Cardiac muscle cell (in vitro differentiated cells and primary cell): Measurements from ENCODE around the gene ABI1. TPM values are rescaled to one million over a fixed set of nuclear protein-coding genes. Genes with fewer than 3 reads are reported as not detected.

ENCODE experiments used
- DNase-seq, 2 donors: peaks; one replicate each; pipeline versions ENCODE4 v3.0.0 to v3.0.0-alpha.2; 2010 to 2017; ENCODE audit warnings: low read depth in 1 of 2, low spot score in 1 of 2
- H3K27ac ChIP-seq: fragments of 200-600 bp; sonication (generic); 2 replicates; pipeline ENCODE4 v1.5.1; 2016
- H3K27me3 ChIP-seq: fragments of 200-600 bp; sonication (generic); 2 replicates; pipeline ENCODE4 v1.6.0; 2016; ENCODE audit warnings: control low read depth
- H3K36me3 ChIP-seq: fragments of 200-600 bp; sonication (generic); 2 replicates; pipeline ENCODE4 v1.5.1; 2016; ENCODE audit warnings: control low read depth
- H3K4me1 ChIP-seq: fragments of 200-600 bp; sonication (generic); 2 replicates; pipeline ENCODE4 v1.8.1; 2017; ENCODE audit warnings: low read depth, mild to moderate bottlenecking, mixed run types
- H3K4me3 ChIP-seq: fragments of 200-600 bp; sonication (generic); 2 replicates; pipeline ENCODE4 v1.5.1; 2016; ENCODE audit warnings: mild to moderate bottlenecking
- H3K9me3 ChIP-seq: fragments of 200-600 bp; sonication (generic); 2 replicates; pipeline ENCODE4 v1.5.1; 2017; ENCODE audit warnings: low read depth, mild to moderate bottlenecking, control low read depth
- CTCF ChIP-seq: IDR thresholded peaks from 2 replicates; pipeline ENCODE4 v1.5.1; 2012; ENCODE audit warnings: low read depth, mild to moderate bottlenecking, low read length
- polyA plus RNA-seq: library from polyadenylated mRNA; unstranded; fragments of >200 nt; fragmentation: Nextera tagmentation; extraction: Ambion mirVana; gene quantifications from 2 replicates; pipeline ENCODE4 v1.2.1, GENCODE V29; 2016
- total RNA-seq: library from RNA; depleted of rRNA; stranded (reverse); fragments of >200 nt; gene quantifications from 2 replicates; pipeline ENCODE4 v1.2.3, GENCODE V29; 2016

ABI1 gene
- total and polyA plus RNA-seq, 2 experiments from 2014 or later = 36.8 to 38.7 TPM

- peaks cover 4% of the 10 kb centered on the region for H3K4me1 ChIP-seq
- H3K27ac ChIP-seq = peak overlapping the region; percentile 88
- H3K9me3 ChIP-seq = no peaks in the 10 kb centered on the region
- H3K4me3 ChIP-seq = peak overlapping the region; percentile 83
- DNase-seq = no peak
- TF ChIP-seq CTCF = no peak
- peaks cover 10% of the 10 kb centered on the region for H3K27me3 ChIP-seq
- no peaks in the 10 kb centered on the region for H3K36me3 ChIP-seq
These were observed 162.7 kb downstream of the ABI1 start for GRCh38 chr10:26697922-26698608.

- H3K4me3 ChIP-seq = peak within 1 kb of the TSS; percentile 83
- peaks cover 4% of the 10 kb centered on the region for H3K4me1 ChIP-seq
- TF ChIP-seq CTCF = no peak
- H3K36me3 ChIP-seq = no peaks in the 10 kb centered on the region
- H3K27me3 ChIP-seq = peaks cover 16% of the 10 kb centered on the region
- DNase-seq = peak; percentile 74 to 82
- no peaks in the 10 kb centered on the region for H3K9me3 ChIP-seq
- H3K27ac ChIP-seq = peak within 1 kb of the TSS; percentile 88
These were observed 163.4 kb downstream of the ABI1 start, which contains the start of gene PDSS1 for GRCh38 chr10:26697163-26697921. Gene PDSS1 (plus strand): TSS chr10:26697701. CDS start chr10:26697712, 11 bp downstream.

- DNase-seq = peak in 1 of 2 donors; percentile 78
- TF ChIP-seq CTCF = no peak
- peak overlapping the region; percentile 88 for H3K27ac ChIP-seq
- H3K4me3 ChIP-seq = peak overlapping the region; percentile 83
- no peaks in the 10 kb centered on the region for H3K36me3 ChIP-seq
- H3K4me1 ChIP-seq = peaks cover 4% of the 10 kb centered on the region
- no peaks in the 10 kb centered on the region for H3K9me3 ChIP-seq
- H3K27me3 ChIP-seq = peaks cover 19% of the 10 kb centered on the region
These were observed 164.0 kb downstream of the ABI1 start for GRCh38 chr10:26696786-26697162.

Other genes with a start within 250 kb of the ABI1 start
- gene PDSS1, start 163.3 kb downstream of the ABI1 start, total RNA-seq = 3.7 and 7.6 TPM in 2 replicates
- gene PDSS1, start 163.3 kb downstream of the ABI1 start, polyA plus RNA-seq = 7.5 and 10.5 TPM in 2 replicates
- gene ANKRD26, start 239.5 kb upstream of the ABI1 start, total RNA-seq = 7.1 and 16.1 TPM in 2 replicates
- 25.0 and 30.9 TPM in 2 replicates for gene ANKRD26, start 239.5 kb upstream of the ABI1 start, polyA plus RNA-seq